ENCODE measurements around the gene SMARCD3. TPM values are rescaled to one million over a fixed set of nuclear protein-coding genes. Genes with fewer than 3 reads are reported as not detected.

SMARCD3 gene
- total RNA-seq, 1 experiment from 2014 or later: 4.6 TPM

GRCh38 chr7:151209588-151209987, 38.9 kb downstream of the SMARCD3 start:
- TF ChIP-seq EZH2 (IDR thresholded peaks at IDR 0.05; ENCODE audit: low read depth): no peak
- no peak for TF ChIP-seq CTCF (conservative IDR thresholded peaks at IDR 0.05)
- Histone ChIP-seq H3K4me3 (no peak overlapping the region), H3K27ac (no peak overlapping the region), H3K4me2 (no peak overlapping the region), H4K20me1 (ENCODE audit: insufficient read depth) (no peaks in the 10 kb centered on the region), H2AFZ (no peak overlapping the region), H3K9me3 (ENCODE audit: insufficient read depth, low read depth) (no peaks in the 10 kb centered on the region), H3F3A (ENCODE audit: insufficient read depth, low read depth) (peaks cover 18% of the 10 kb centered on the region), H3K9me2 (ENCODE audit: insufficient read depth) (no peaks in the 10 kb centered on the region), H3K27me3 (ENCODE audit: insufficient read depth, low read depth) (peaks cover 37% of the 10 kb centered on the region), H3K79me2 (ENCODE audit: low read depth) (no peaks in the 10 kb centered on the region), H3K4me1 (replicated peaks; ENCODE audit: insufficient read depth) (no peaks in the 10 kb centered on the region), H3K36me3 (ENCODE audit: low read depth) (no peaks in the 10 kb centered on the region)
- BruUV-seq (replicated peaks): no TSS peak
- DNase-seq: no peak
- intact Hi-C loops (cut with micrococcal nuclease; ENCODE audit: unreplicated experiment): no loop called here
- ChIA-PET CTCF (no interaction called here), POLR2A (ENCODE audit: unreplicated experiment) (no interaction called here)

- no peak overlapping the region for H3K27ac ChIP-seq
- peaks cover 50% of the 10 kb centered on the region for H3K27me3 ChIP-seq (ENCODE audit: insufficient read depth, low read depth)
- H3K4me3 ChIP-seq: no peak overlapping the region
- no peaks in the 10 kb centered on the region for H3K36me3 ChIP-seq (ENCODE audit: low read depth)
- TF ChIP-seq EZH2 (IDR thresholded peaks at IDR 0.05; ENCODE audit: low read depth): no peak
- TF ChIP-seq CTCF (conservative IDR thresholded peaks at IDR 0.05): no peak
- H3F3A ChIP-seq (ENCODE audit: insufficient read depth, low read depth): peaks cover 11% of the 10 kb centered on the region
- H3K9me3 ChIP-seq (ENCODE audit: insufficient read depth, low read depth): no peaks in the 10 kb centered on the region
- intact Hi-C loops (cut with micrococcal nuclease; ENCODE audit: unreplicated experiment): no loop called here
- no peaks in the 10 kb centered on the region for H4K20me1 ChIP-seq (ENCODE audit: insufficient read depth)
- POLR2A ChIA-PET (ENCODE audit: unreplicated experiment): interaction anchor here (0.9 kb wide), 1 partner anchor 19 kb away, joined by 6 read pairs; no protein-coding TSS in a partner anchor
- CTCF ChIA-PET: no interaction called here
- DNase-seq: no peak
- no TSS peak for BruUV-seq (replicated peaks)
- no peak overlapping the region for H2AFZ ChIP-seq
- no peaks in the 10 kb centered on the region for H3K4me1 ChIP-seq (replicated peaks; ENCODE audit: insufficient read depth)
- no peaks in the 10 kb centered on the region for H3K9me2 ChIP-seq (ENCODE audit: insufficient read depth)
- H3K79me2 ChIP-seq (ENCODE audit: low read depth): no peaks in the 10 kb centered on the region
- no peak overlapping the region for H3K4me2 ChIP-seq
Observed at GRCh38 chr7:151208253-151208862, 40.1 kb downstream of the SMARCD3 start.

- ChIA-PET CTCF (no interaction called here), POLR2A (ENCODE audit: unreplicated experiment) (no interaction called here)
- no TSS peak for BruUV-seq (replicated peaks)
- no peaks in the 10 kb centered on the region for H4K20me1 ChIP-seq (ENCODE audit: insufficient read depth)
- no peaks in the 10 kb centered on the region for H3K79me2 ChIP-seq (ENCODE audit: low read depth)
- no peaks in the 10 kb centered on the region for H3K9me3 ChIP-seq (ENCODE audit: insufficient read depth, low read depth)
- no peak for DNase-seq
- H3K9me2 ChIP-seq (ENCODE audit: insufficient read depth): no peaks in the 10 kb centered on the region
- H3K27ac ChIP-seq: no peak overlapping the region
- H3F3A ChIP-seq (ENCODE audit: insufficient read depth, low read depth): peaks cover 6% of the 10 kb centered on the region
- H3K4me3 ChIP-seq: no peak overlapping the region
- no peaks in the 10 kb centered on the region for H3K4me1 ChIP-seq (replicated peaks; ENCODE audit: insufficient read depth)
- intact Hi-C loops (cut with micrococcal nuclease; ENCODE audit: unreplicated experiment): no loop called here
- no peak overlapping the region for H2AFZ ChIP-seq
- no peak overlapping the region for H3K4me2 ChIP-seq
- TF ChIP-seq EZH2 (IDR thresholded peaks at IDR 0.05; ENCODE audit: low read depth) (no peak), CTCF (conservative IDR thresholded peaks at IDR 0.05) (no peak)
- no peaks in the 10 kb centered on the region for H3K36me3 ChIP-seq (ENCODE audit: low read depth)
- H3K27me3 ChIP-seq (ENCODE audit: insufficient read depth, low read depth): peaks cover 55% of the 10 kb centered on the region
Observed at GRCh38 chr7:151207804-151208203, 40.7 kb downstream of the SMARCD3 start.
